Measurements from ENCODE around the gene ITFG2.
"Not testable (repeated sequence)": the region's sequence is repeated elsewhere in the genome, so short reads cannot be mapped to it uniquely, and the experiment has no call there.

ITFG2 gene

GRCh38 chr12:2863402-2863801 lies 50.9 kb downstream of the ITFG2 start:
- DNase-seq (ENCODE audit: low spot score) = not testable (repeated sequence)

GRCh38 chr12:2864198-2864597 lies 51.7 kb downstream of the ITFG2 start:
- no peak for DNase-seq (ENCODE audit: low spot score)

GRCh38 chr12:2868986-2869632 lies 56.6 kb downstream of the ITFG2 start:
- not testable (repeated sequence) for DNase-seq (ENCODE audit: low spot score)

Measured in germinal center (tissue), 1 donor.